SK-N-SH (cell line): Measurements from ENCODE around the gene BAAT.

Experiments
- CTCF ChIP-seq: fragments of 200-600 bp; sonication (generic); IDR thresholded peaks from 2 replicates; pipeline ENCODE4 v1.6.1; 2017; ENCODE audit warnings: antibody characterized with exemption, mild to moderate bottlenecking, moderate library complexity
- EP300 ChIP-seq, 2 experiments: IDR thresholded peaks; 2 replicates each; pipeline versions ENCODE4 v1.4.0 to v1.6.1; 2012; ENCODE audit warnings: borderline replicate concordance in 1 of 2, low read depth in 1 of 2, low read length in 1 of 2
- FOXJ3 ChIP-seq: sonication (generic); formaldehyde crosslinking; IDR thresholded peaks from 2 replicates; pipeline ENCODE4 v1.5.1; 2020; ENCODE audit warnings: mild to moderate bottlenecking, missing genetic modification reagents
- JUND ChIP-seq: IDR thresholded peaks from 2 replicates; pipeline ENCODE4 v1.4.0; 2012
- MAX ChIP-seq: IDR thresholded peaks from 2 replicates; pipeline ENCODE4 v1.4.0; 2012; ENCODE audit warnings: low read depth
- MXI1 ChIP-seq: IDR thresholded peaks from 2 replicates; pipeline ENCODE4 v1.6.1; 2012; ENCODE audit warnings: mild to moderate bottlenecking, low read depth, low read length, improper control_type of control experiment
- NRF1 ChIP-seq: IDR thresholded peaks from 2 replicates; pipeline ENCODE4 v1.6.1; 2012; ENCODE audit warnings: low read depth, mild to moderate bottlenecking, low read length
- POLR2AphosphoS5 ChIP-seq: IDR thresholded peaks from 2 replicates; pipeline ENCODE4 v1.6.1; 2012; ENCODE audit warnings: low read depth, low read length
- RFX5 ChIP-seq: IDR thresholded peaks from 2 replicates; pipeline ENCODE4 v1.6.1; 2012; ENCODE audit warnings: mild to moderate bottlenecking, improper control_type of control experiment, low read length
- SMC3 ChIP-seq: IDR thresholded peaks from 2 replicates; pipeline ENCODE4 v1.6.1; 2012; ENCODE audit warnings: low read depth, low read length, improper control_type of control experiment
- USF1 ChIP-seq: IDR thresholded peaks from 2 replicates; pipeline ENCODE4 v1.4.0; 2012; ENCODE audit warnings: low read depth, borderline replicate concordance

- TF ChIP-seq CTCF (no peak), SMC3 (no peak), RFX5 (no peak), JUND (no peak), EP300 (IDR thresholded peaks at IDR 0.05; ENCODE audit: borderline replicate concordance in 1 of 2, low read depth in 1 of 2, low read length in 1 of 2) (no peak), MAX (no peak), POLR2AphosphoS5 (no peak), NRF1 (no peak), USF1 (no peak), FOXJ3 (CRISPR knock-in tag) (no peak), MXI1 (no peak)
Measured at GRCh38 chr9:101418518-101419430, 34.0 kb upstream of the BAAT start.
